Stimulated activated CD8-positive, alpha-beta memory T cell treated with anti-CD3 and anti-CD28 coated beads, Interleukin-15, amount 100 ng/mL, for 48 hours (primary cell): ENCODE results near the gene DTX3L.

Experiments
- DNase-seq, 2 donors: peaks; one replicate each; pipeline ENCODE4 v3.0.0-alpha.2; 2020; ENCODE audit warnings: low read depth in 2 of 2

Gene DTX3L

GRCh38 chr3:122564155-122564912 is at the start of gene DTX3L, which contains the start of gene PARP9:
Gene DTX3L (plus strand): TSS chr3:122564338. CDS start chr3:122564427, 89 bp downstream.
Gene PARP9 (minus strand): TSS chr3:122564300. CDS start chr3:122559620, 4,680 bp downstream.
- DNase-seq, result peak; percentile 57 to 72

GRCh38 chr3:122515020-122515468 is 49.1 kb upstream of the DTX3L start:
- DNase-seq, result no peak

GRCh38 chr3:122515870-122516269 is 48.3 kb upstream of the DTX3L start:
- DNase-seq, result no peak

GRCh38 chr3:122516846-122517360 is 47.2 kb upstream of the DTX3L start:
- no peak for DNase-seq

- DNase-seq, result no peak
Measured at GRCh38 chr3:122519693-122520092, 44.4 kb upstream of the DTX3L start.

GRCh38 chr3:122520861-122521260 is 43.3 kb upstream of the DTX3L start:
- no peak for DNase-seq

GRCh38 chr3:122523317-122523716 is 40.8 kb upstream of the DTX3L start:
- DNase-seq, result no peak

GRCh38 chr3:122530164-122530563 is 34.0 kb upstream of the DTX3L start:
- no peak for DNase-seq

- no peak for DNase-seq
Measured at GRCh38 chr3:122533480-122533879, 30.7 kb upstream of the DTX3L start.

- peak; percentile 25 to 45 for DNase-seq
Measured at GRCh38 chr3:122533931-122534334, 30.2 kb upstream of the DTX3L start.

- DNase-seq, result no peak
Measured at GRCh38 chr3:122535964-122536631, 28.0 kb upstream of the DTX3L start.

- DNase-seq, result no peak
Measured at GRCh38 chr3:122536632-122537001, 27.5 kb upstream of the DTX3L start.

- DNase-seq, result no peak
Measured at GRCh38 chr3:122538956-122539490, 25.1 kb upstream of the DTX3L start.

GRCh38 chr3:122546151-122546550 is 18.0 kb upstream of the DTX3L start:
- DNase-seq, result no peak

GRCh38 chr3:122548076-122548475 is 16.1 kb upstream of the DTX3L start:
- DNase-seq, result no peak

GRCh38 chr3:122548619-122549018 is 15.5 kb upstream of the DTX3L start:
- DNase-seq, result no peak

GRCh38 chr3:122553171-122553570 is 11.0 kb upstream of the DTX3L start:
- no peak for DNase-seq

GRCh38 chr3:122555275-122556071 is 8.7 kb upstream of the DTX3L start:
- DNase-seq, result no peak

GRCh38 chr3:122557356-122557755 is 6.8 kb upstream of the DTX3L start:
- no peak for DNase-seq

- DNase-seq, result no peak
Measured at GRCh38 chr3:122558605-122559004, 5.5 kb upstream of the DTX3L start.

- no peak for DNase-seq
Measured at GRCh38 chr3:122559906-122560305, 4.2 kb upstream of the DTX3L start.

- no peak for DNase-seq
Measured at GRCh38 chr3:122560680-122561079, 3.5 kb upstream of the DTX3L start.
